SW 1271 (cell line): ENCODE data around the gene PRR35.

ENCODE experiments used
- DNase-seq, 2 experiments: peaks; one replicate each; lab custom pipeline; 2025; lab: John Stamatoyannopoulos, UW

The PRR35 gene

DNA sequence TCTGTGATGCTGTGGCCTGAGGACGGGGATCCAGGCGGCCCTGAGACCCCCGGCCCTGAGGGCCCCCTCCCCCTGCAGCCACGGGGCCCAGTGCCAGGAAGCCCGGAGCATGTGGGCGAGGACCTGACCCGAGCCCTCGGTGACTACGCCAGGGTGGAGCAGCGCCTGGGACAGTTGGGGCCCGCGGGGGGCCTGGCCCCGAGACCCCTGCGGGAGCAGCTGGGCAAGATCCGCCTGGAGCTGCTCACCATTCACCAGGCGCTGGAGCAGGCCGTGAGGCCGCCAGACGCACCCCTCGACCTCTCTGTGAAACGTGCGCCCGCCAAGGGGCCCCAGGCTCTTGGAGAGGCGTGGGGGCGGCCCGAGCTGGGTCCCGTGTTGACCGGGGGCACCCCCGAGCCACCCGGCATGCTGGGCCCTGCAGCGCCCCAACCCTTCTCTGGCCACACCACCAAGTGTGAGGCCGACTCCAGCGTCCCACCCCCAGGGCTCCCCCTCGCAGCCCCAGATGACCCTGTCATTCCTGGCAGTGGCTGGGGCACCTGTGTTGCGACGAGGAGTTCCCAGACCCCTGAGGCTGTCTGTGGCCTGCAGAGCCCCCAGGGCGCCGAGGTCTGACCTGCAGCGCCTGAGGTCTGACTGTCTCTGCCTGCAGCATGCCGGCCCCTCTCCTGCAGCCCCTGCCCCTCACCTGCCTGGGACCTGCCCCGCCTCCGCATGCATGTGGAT lies 4.7 kb downstream of the PRR35 start:
- DNase-seq: no peak

GRCh38 chr16:565419-566330 lies 5.5 kb downstream of the PRR35 start:
- DNase-seq: no peak

DNA sequence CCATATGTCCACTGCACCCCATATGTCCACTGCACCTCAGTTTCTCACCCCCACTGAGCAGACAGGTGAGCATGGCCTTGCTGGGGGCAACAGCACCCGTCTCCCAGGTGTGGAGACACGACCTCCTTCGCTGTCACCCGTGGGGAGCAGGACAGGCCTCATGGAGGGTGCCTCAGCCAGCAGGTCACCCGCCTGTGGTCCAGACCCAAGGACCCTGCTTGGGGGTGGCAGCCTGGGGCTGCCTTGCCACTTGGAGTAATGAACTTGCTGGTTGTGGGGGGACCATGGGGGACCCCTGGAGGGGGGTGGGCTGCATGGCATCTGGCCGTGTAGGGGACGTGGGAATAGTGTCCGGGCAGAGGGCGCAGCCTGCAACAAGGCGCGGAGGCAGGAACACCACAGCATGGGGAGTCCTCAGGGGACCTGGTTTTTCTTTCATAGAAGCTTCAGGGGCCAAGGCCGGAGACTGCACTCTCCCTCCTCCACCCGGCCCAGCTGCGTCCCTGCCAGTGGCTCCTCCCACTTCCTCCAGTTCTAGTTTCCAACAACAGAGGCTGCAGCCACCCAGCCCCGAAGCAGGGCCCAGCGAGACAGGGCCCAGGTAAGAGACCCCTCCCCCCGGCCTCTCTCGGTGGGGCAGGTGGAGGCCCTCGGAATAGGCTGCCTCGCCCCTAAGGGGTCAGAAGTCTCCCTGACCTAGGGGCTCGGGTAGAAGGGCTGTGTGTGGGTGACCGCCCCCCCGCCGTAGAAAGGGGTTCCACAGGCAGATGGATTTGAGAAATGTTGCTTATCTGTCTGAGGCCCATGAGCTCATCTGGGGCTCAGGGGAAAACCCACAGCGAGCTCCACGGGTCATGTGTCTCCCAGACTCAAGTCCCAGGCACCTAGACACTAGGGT lies 6.5 kb downstream of the PRR35 start, which contains the start of gene NHLRC4:
Gene NHLRC4, plus strand, starts transcription at position 531 of the 898 bp plus-strand sequence. CDS start 1,043 bp downstream, outside the sequence.
- peak in 1 of 2 experiments; percentile 4 for DNase-seq

DNA sequence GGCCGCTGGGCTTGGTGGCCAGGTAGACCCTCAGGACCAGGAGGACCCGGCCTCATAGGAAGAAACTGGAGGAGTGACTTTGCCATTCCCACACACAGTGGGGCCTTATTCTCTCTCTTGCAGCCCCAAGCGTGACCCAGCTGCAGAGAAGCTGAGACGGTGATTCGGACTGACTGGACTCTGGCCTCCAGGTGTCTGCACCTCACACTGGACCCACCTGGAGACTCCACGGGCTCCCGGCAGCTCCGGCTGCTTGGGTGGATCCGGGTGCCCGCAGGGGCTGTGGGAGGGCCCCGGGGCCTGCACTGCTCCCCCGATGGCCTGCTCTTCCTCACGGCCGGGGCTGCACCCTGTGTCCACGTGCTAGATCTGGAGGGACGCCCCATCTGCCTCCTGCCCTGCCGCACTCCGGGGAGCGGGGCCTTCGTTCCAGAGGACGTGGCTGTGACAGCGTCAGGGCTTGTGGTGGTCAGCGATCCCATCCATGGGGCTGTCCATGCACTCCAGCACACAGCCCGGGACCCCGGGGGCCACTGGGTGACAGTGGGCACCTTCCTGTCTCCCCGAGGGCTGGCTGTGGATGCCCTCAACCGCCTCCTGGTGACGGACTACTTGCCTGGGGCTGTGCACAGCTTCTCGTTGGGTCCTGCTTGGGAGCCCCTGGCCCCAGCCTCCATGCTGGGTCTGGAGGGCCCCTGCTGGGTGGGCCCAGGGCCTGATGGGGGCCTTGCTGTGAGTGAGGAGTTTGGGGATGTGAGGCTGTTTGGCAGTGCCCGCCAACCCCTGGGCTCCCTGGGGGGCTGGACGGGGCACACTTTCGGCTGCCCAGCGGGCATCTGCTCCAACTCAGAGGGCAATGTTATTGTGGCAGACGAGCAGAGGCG lies 7.4 kb downstream of the PRR35 start:
- DNase-seq: no peak

- DNase-seq: no peak
These were observed 8.4 kb downstream of the PRR35 start for GRCh38 chr16:568401-569258.

GRCh38 chr16:569445-570254 lies 9.5 kb downstream of the PRR35 start, which contains the start of gene PIGQ:
Gene PIGQ, plus strand, starts transcription at chr16:569968. Its CDS starts 4,107 bp downstream, at chr16:574075.
- peak in 1 of 2 experiments; percentile 15 for DNase-seq

DNA sequence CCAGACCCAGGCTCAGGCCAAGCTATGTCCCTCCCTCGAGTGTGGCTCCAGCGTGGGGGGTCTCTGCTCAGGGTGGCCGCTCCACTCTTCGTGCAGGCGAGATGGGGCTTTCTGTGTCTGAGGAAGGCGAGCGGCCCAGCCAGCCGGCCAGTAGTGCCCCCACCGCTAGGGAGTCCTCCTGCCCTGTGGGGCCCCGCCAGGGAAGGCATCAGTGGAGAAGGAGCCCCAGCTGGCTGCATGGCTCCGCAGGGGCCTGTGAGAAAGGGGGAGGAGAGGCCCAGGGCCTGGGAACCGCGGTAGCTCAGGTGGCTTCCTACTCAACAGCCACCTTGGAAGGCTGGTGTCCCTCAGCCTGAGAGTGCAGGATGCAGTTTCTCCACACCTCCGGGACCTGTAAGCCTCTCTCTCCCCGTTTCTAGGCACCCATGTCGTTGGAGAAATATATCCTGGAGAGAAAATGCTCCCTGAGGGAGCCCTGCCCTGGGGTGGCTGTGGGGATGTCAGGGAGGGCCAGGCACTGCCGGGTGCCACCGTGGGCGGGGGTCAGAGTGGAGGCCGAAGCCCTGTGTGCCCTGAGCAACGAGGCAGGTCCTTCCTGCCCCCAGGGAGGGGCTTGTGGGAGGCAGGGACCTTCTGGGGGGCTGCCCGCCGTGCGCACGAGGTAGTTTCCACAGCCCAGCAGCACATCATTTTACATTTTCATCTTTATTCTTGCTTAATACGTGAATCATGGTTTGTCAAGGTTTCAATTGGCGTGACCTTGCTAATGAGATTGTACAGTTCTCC lies 12.9 kb downstream of the PRR35 start:
- DNase-seq: no peak

DNA sequence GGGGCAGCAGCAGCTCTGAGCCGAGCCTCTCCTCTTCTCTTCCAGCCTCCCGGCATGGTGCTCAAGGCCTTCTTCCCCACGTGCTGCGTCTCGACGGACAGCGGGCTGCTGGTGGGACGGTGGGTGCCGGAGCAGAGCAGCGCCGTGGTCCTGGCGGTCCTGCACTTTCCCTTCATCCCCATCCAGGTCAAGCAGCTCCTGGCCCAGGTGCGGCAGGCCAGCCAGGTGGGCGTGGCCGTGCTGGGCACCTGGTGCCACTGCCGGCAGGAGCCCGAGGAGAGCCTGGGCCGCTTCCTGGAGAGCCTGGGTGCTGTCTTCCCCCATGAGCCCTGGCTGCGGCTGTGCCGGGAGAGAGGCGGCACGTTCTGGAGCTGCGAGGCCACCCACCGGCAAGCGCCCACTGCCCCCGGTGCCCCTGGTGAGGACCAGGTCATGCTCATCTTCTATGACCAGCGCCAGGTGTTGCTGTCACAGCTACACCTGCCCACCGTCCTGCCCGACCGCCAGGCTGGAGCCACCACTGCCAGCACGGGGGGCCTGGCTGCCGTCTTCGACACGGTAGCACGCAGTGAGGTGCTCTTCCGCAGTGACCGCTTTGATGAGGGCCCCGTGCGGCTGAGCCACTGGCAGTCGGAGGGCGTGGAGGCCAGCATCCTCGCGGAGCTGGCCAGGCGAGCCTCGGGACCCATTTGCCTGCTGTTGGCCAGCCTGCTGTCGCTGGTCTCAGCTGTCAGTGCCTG lies 14.0 kb downstream of the PRR35 start:
- no peak for DNase-seq

DNA sequence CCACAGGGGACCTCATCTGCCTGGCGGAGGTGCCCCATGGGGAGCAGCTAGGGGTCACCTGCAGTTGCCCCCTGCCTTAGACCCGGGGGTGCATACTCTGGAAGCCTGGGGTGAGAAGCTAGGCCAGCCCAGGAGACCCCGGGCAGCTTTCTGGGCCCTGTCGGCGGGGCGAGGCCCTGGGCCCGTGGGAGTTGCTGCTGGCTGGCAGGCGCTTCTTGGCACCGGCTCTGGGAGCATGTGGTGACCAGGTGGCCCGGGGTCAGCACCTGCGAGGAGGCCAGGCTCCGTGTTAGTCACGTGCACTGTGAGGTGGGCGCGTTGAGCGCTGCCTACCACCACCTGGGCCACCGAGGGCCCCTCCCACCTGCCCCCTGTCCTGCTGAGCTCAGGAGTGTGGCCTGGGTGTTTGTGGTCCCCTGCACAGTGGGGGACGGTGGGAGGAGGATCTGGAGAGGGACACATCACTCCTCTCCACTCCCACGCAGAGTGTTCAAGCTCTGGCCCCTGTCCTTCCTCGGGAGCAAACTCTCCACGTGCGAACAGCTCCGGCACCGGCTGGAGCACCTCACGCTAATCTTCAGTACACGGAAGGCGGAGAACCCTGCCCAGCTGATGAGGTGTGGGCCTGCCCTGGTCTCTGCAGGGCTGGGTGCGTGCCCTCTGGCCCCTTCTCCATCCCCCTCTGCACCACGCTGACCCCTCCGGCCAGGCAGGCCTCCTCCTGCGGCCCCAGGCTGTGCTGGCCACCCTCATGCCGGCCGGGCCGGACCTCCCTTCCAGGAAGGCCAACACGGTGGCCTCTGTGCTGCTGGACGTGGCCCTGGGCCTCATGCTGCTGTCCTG lies 15.4 kb downstream of the PRR35 start:
- no peak for DNase-seq

- DNase-seq: no peak
These were observed 16.1 kb downstream of the PRR35 start for GRCh38 chr16:576197-576822.

GRCh38 chr16:576823-577201 lies 16.6 kb downstream of the PRR35 start:
- DNase-seq: no peak

GRCh38 chr16:577796-578195 lies 17.6 kb downstream of the PRR35 start:
- no peak for DNase-seq

DNA sequence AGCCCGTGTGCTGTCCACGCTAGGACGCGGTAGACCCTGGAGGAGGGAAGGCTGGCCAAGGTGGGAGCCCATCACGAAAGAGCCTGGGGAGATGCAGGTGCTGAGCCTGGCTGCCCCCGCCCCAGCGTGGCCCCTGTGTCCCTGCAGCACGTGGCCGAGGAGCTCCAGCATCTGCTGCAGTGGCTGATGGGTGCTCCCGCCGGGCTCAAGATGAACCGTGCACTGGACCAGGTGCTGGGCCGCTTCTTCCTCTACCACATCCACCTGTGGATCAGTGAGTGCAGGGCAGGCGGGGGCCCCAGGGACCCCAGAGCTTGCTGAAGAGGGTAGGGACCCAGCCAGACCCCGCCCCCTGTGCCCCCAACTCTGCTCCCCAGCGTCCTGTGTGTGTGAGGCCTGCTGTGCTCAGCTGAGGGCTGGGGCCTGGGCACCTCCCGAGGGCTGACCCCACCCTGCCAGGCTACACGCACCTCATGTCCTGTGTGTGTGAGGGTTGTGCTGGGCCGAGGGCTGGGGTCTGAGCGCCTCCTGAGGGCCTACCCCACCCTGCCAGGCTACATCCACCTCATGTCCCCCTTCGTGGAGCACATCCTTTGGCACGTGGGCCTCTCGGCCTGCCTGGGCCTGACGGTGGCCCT lies 18.2 kb downstream of the PRR35 start:
- DNase-seq: no peak

DNA sequence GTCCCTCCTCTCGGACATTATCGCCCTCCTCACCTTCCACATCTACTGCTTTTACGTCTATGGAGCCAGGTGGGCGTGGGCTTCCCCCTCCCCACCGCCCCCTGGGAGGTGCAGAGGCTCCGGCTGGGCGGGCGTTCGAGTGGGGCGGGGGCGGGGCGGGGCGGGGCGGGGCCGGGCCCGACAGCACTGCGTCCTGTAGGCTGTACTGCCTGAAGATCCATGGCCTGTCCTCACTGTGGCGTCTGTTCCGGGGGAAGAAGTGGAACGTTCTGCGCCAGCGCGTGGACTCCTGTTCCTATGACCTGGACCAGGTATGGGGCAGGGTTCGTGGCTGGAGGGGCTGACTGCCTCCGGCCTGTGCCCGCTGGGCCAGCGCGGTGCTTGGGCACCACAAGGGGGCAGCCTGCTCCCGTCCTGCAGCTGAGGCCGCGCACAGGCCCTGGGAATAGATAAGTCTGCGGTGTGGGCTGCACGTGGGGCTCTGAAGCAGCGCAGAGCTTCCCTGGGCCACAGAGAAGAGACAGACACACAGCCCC lies 18.7 kb downstream of the PRR35 start:
- DNase-seq: no peak
